Inflammatory macrophage treated with lipopolysaccharide for 4 hours (primary cell): Measurements from ENCODE around the gene SLC25A27.

ENCODE experiments used
- DNase-seq: peaks from one replicate; pipeline ENCODE4 v3.0.0-alpha.2; 2020

The SLC25A27 gene

DNA sequence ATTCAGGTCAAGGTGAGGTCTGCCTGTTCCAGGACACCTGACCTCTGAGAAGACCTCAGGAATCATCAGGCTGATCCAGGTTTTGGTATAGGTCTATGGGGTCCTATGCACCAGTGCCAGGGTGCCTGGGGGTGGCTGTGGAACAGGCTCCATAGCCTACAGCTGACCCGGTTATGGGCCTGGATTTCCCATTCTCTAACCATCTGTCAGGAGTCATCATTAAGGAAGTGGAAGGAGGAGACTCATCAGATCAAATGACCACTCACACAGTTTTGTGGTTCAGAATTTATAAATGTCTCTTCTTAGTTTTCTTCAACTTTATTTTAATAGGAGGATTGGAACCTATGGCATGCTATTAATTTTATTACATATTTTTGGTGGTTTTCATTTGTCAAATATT lies 67.6 kb downstream of the SLC25A27 start:
- DNase-seq: peak; percentile 40
